Neural progenitor cell (in vitro differentiated cells): Measurements from ENCODE around the gene RGS14. TPM values are rescaled to one million over a fixed set of nuclear protein-coding genes. Genes with fewer than 3 reads are reported as not detected.

Source experiments
- DNase-seq: peaks from one replicate; pipeline ENCODE4 v3.0.0-alpha.2; 2016; ENCODE audit warnings: low spot score
- H2AFZ ChIP-seq: fragments of 200-600 bp; sonication (generic); replicated peaks from 2 replicates; pipeline ENCODE4 v1.6.1; 2016; ENCODE audit warnings: antibody characterized with exemption
- H3F3A ChIP-seq: fragments of 200-600 bp; sonication (generic); 2 replicates; pipeline ENCODE4 v1.6.1; 2016; ENCODE audit warnings: antibody characterized with exemption, low read depth
- H3K27ac ChIP-seq: fragments of 200-600 bp; sonication (generic); 2 replicates; pipeline ENCODE4 v1.5.1; 2016; ENCODE audit warnings: mild to moderate bottlenecking
- H3K27me3 ChIP-seq: fragments of 200-600 bp; sonication (generic); 2 replicates; pipeline ENCODE4 v1.6.1; 2016; ENCODE audit warnings: mild to moderate bottlenecking, moderate library complexity
- H3K36me3 ChIP-seq: fragments of 200-600 bp; sonication (generic); 2 replicates; pipeline ENCODE4 v1.5.1; 2016
- H3K4me1 ChIP-seq: fragments of 200-600 bp; sonication (generic); 2 replicates; pipeline ENCODE4 v1.6.1; 2016; ENCODE audit warnings: mixed run types
- H3K4me2 ChIP-seq: fragments of 200-600 bp; sonication (generic); 2 replicates; pipeline ENCODE4 v1.6.1; 2016
- H3K4me3 ChIP-seq: fragments of 200-600 bp; sonication (generic); 2 replicates; pipeline ENCODE4 v1.5.1; 2016
- H3K79me2 ChIP-seq: fragments of 200-600 bp; sonication (generic); 2 replicates; pipeline ENCODE4 v1.6.1; 2016; ENCODE audit warnings: low read depth
- H3K9ac ChIP-seq: fragments of 200-600 bp; sonication (generic); 2 replicates; pipeline ENCODE4 v1.6.1; 2016
- H3K9me3 ChIP-seq: fragments of 200-600 bp; sonication (generic); 2 replicates; pipeline ENCODE4 v1.5.1; 2016; ENCODE audit warnings: low read depth
- H4K20me1 ChIP-seq: fragments of 200-600 bp; sonication (generic); 2 replicates; pipeline ENCODE4 v1.6.1; 2016; ENCODE audit warnings: low read depth
- H3K27ac Mint-ChIP-seq: 3 replicates; pipeline ENCODE4 v1.8.0; 2021; ENCODE audit warnings: mixed read lengths
- H3K27me3 Mint-ChIP-seq: 2 replicates; pipeline ENCODE4 v1.8.0; 2022; ENCODE audit warnings: low read depth, mild to moderate bottlenecking, inconsistent platforms, moderate library complexity, mixed read lengths; ENCODE audit not compliant: insufficient read depth
- H3K36me3 Mint-ChIP-seq: 3 replicates; pipeline ENCODE4 v1.8.0; 2021; ENCODE audit warnings: mixed read lengths
- H3K4me1 Mint-ChIP-seq: 3 replicates; pipeline ENCODE4 v1.8.0; 2021; ENCODE audit warnings: mixed read lengths
- H3K4me3 Mint-ChIP-seq: 3 replicates; pipeline ENCODE4 v1.8.0; 2021; ENCODE audit warnings: mild to moderate bottlenecking, moderate library complexity, mixed read lengths
- H3K9me3 Mint-ChIP-seq: 3 replicates; pipeline ENCODE4 v1.8.0; 2020; ENCODE audit warnings: mixed read lengths
- CTCF ChIP-seq: fragments of 200-600 bp; sonication (generic); IDR thresholded peaks from 2 replicates; pipeline ENCODE4 v1.5.1; 2017; ENCODE audit warnings: antibody characterized with exemption, mild to moderate bottlenecking
- EZH2 ChIP-seq: fragments of 200-600 bp; sonication (generic); IDR thresholded peaks from 2 replicates; pipeline ENCODE4 v1.6.1; 2017; ENCODE audit warnings: antibody characterized with exemption, mild to moderate bottlenecking, moderate library complexity
- EZH2phosphoT487 ChIP-seq: fragments of 200-600 bp; sonication (generic); IDR thresholded peaks from 2 replicates; pipeline ENCODE4 v1.6.1; 2017; ENCODE audit warnings: antibody characterized with exemption
- total RNA-seq: library from RNA; depleted of rRNA; stranded (reverse); fragments of >200 nt; gene quantifications from 2 replicates; pipeline ENCODE4 v1.2.3, GENCODE V29; 2015; ENCODE audit warnings: low replicate concordance

Gene RGS14
- total RNA-seq, 1 donor from 2014 or later: 3.2 TPM

- Mint-ChIP-seq H3K36me3 (peaks cover 2% of the 10 kb centered on the region), H3K27me3 (peaks cover 17% of the 10 kb centered on the region), H3K9me3 (no peaks in the 10 kb centered on the region), H3K4me1 (peaks cover 19% of the 10 kb centered on the region), H3K27ac (no peak overlapping the region), H3K4me3 (peak overlapping the region; percentile 84)
- H3F3A ChIP-seq: peaks cover 41% of the 10 kb centered on the region
- H2AFZ ChIP-seq: no peak overlapping the region
- H3K4me2 ChIP-seq: peak overlapping the region; percentile 92
- peaks cover 16% of the 10 kb centered on the region for H3K27me3 ChIP-seq
- H4K20me1 ChIP-seq: no peaks in the 10 kb centered on the region
- no peaks in the 10 kb centered on the region for H3K79me2 ChIP-seq
- DNase-seq: no peak
- TF ChIP-seq CTCF (no peak), EZH2phosphoT487 (no peak), EZH2 (no peak)
- no peaks in the 10 kb centered on the region for H3K9me3 ChIP-seq
- H3K4me1 ChIP-seq: peaks cover 6% of the 10 kb centered on the region
- no peaks in the 10 kb centered on the region for H3K36me3 ChIP-seq
- H3K9ac ChIP-seq: no peak overlapping the region
- no peak overlapping the region for H3K4me3 ChIP-seq
- no peak overlapping the region for H3K27ac ChIP-seq
Observed at GRCh38 chr5:177372034-177372896, 14.5 kb downstream of the RGS14 start.

GRCh38 chr5:177372910-177373309, 15.2 kb downstream of the RGS14 start:
- TF ChIP-seq CTCF: no peak
- no peak for TF ChIP-seq EZH2phosphoT487
- no peak for TF ChIP-seq EZH2

GRCh38 chr5:177373806-177374205, 16.1 kb downstream of the RGS14 start:
- Mint-ChIP-seq H3K27me3 (peaks cover 15% of the 10 kb centered on the region), H3K4me3 (no peak overlapping the region), H3K36me3 (peaks cover 2% of the 10 kb centered on the region), H3K4me1 (peaks cover 14% of the 10 kb centered on the region), H3K9me3 (no peaks in the 10 kb centered on the region), H3K27ac (no peak overlapping the region)
- H3K27me3 ChIP-seq: peaks cover under 1% of the 10 kb centered on the region
- no peaks in the 10 kb centered on the region for H3K36me3 ChIP-seq
- no peak overlapping the region for H3K9ac ChIP-seq
- no peaks in the 10 kb centered on the region for H4K20me1 ChIP-seq
- H3K79me2 ChIP-seq: no peaks in the 10 kb centered on the region
- no peak overlapping the region for H2AFZ ChIP-seq
- H3K4me2 ChIP-seq: no peak overlapping the region
- no peak overlapping the region for H3K27ac ChIP-seq
- no peaks in the 10 kb centered on the region for H3K9me3 ChIP-seq
- peaks cover 6% of the 10 kb centered on the region for H3K4me1 ChIP-seq
- H3K4me3 ChIP-seq: no peak overlapping the region
- peaks cover 36% of the 10 kb centered on the region for H3F3A ChIP-seq
- DNase-seq: no peak
- no peak for TF ChIP-seq EZH2phosphoT487
- no peak for TF ChIP-seq EZH2
- TF ChIP-seq CTCF: no peak

More at GRCh38 chr5:177372910-177373309, 15.2 kb downstream of the RGS14 start:
- Histone ChIP-seq H3K27ac (no peak overlapping the region), H2AFZ (no peak overlapping the region), H3K79me2 (no peaks in the 10 kb centered on the region), H4K20me1 (no peaks in the 10 kb centered on the region), H3K4me1 (peaks cover 6% of the 10 kb centered on the region), H3K4me3 (no peak overlapping the region), H3K36me3 (no peaks in the 10 kb centered on the region), H3K9ac (no peak overlapping the region), H3K4me2 (no peak overlapping the region), H3F3A (peaks cover 41% of the 10 kb centered on the region), H3K27me3 (peaks cover 10% of the 10 kb centered on the region), H3K9me3 (no peaks in the 10 kb centered on the region)
- peaks cover 17% of the 10 kb centered on the region for H3K27me3 Mint-ChIP-seq
- H3K9me3 Mint-ChIP-seq: no peaks in the 10 kb centered on the region
- H3K27ac Mint-ChIP-seq: no peak overlapping the region
- no peak overlapping the region for H3K4me3 Mint-ChIP-seq
- H3K4me1 Mint-ChIP-seq: peaks cover 19% of the 10 kb centered on the region
- DNase-seq: no peak
- peaks cover 2% of the 10 kb centered on the region for H3K36me3 Mint-ChIP-seq
